Right lobe of liver (tissue), 4 donors: ENCODE data around the gene CCDC120.

Experiments used
- POLR2A ChIP-seq: fragments of 450-650 bp; IDR thresholded peaks from one replicate; pipeline ENCODE4 v1.6.1; 2017; ENCODE audit warnings: antibody characterized with exemption, mild to moderate bottlenecking
- TF ChIP-seq, protein P1 (sequence below), 4 donors: fragments of 200-600 bp in 3 of 4; fragments of 450-650 bp in 1 of 4; IDR thresholded peaks; one replicate each; pipeline versions ENCODE4 v1.5.1 to v1.8.0; 2016 to 2022; ENCODE audit warnings: antibody characterized with exemption in 4 of 4, mild to moderate bottlenecking in 2 of 4
- donor health status: DM: no; HTN: no; CAD: no.
- donor health status: DM: no; HTN: no; CAD: no.
- donor health status: DM: no; HTN: yes; CAD: no.

GRCh38 chrX:49079489-49080428 lies 21.0 kb downstream of the CCDC120 start, which contains the start of gene WDR45:
- TF ChIP-seq, protein P1, sequence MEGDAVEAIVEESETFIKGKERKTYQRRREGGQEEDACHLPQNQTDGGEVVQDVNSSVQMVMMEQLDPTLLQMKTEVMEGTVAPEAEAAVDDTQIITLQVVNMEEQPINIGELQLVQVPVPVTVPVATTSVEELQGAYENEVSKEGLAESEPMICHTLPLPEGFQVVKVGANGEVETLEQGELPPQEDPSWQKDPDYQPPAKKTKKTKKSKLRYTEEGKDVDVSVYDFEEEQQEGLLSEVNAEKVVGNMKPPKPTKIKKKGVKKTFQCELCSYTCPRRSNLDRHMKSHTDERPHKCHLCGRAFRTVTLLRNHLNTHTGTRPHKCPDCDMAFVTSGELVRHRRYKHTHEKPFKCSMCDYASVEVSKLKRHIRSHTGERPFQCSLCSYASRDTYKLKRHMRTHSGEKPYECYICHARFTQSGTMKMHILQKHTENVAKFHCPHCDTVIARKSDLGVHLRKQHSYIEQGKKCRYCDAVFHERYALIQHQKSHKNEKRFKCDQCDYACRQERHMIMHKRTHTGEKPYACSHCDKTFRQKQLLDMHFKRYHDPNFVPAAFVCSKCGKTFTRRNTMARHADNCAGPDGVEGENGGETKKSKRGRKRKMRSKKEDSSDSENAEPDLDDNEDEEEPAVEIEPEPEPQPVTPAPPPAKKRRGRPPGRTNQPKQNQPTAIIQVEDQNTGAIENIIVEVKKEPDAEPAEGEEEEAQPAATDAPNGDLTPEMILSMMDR (IDR thresholded peaks at IDR 0.05), result no peak
- TF ChIP-seq POLR2A, result peak; percentile 70
